ENCODE data around the gene CPNE7.

DNA sequence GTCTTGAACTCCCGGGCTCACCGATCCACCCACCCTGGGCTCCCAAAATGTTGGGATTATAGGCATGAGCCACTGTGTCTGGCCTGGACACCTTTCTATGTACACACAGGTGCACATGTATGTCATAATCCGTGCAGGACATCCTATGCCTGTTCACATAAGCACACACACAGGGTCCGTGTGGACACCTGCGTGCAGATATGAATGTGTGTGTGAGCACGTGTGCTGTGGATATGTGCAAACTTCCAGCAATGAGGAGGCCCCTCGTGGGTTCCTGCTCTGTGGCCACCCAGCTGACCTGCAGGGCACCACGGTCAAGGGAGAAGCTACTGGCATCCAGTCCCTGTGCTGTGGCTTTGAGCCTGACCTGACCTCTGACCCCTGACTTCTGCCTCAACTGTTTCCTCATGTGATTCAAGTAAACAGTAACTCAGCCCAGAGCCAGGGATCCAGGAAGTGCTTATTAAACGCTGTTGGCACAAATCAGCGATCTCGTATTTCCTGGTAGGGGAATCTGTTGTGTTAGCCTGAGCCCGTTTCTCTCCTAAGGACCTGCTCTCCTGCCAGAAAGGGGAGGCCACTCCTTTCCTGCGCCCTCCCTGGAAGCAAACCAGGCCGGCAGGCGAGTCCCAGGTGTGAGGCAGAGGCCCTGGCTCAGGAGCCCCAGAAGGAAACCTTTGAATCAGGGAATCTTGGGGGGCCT is 6.5 kb downstream of the CPNE7 start:
- TF ChIP-seq EZH2 (IDR thresholded peaks at IDR 0.05) = no peak
- TF ChIP-seq POLR2AphosphoS5 (IDR thresholded peaks at IDR 0.05; ENCODE audit: borderline replicate concordance, low read depth, low read length) = no peak
